AG10803 (cell line): ENCODE measurements around the gene SAMD4A.

ENCODE experiments used
- DNase-seq: peaks from one replicate; pipeline ENCODE4 v3.0.0; 2010; ENCODE audit warnings: low read depth
- H3K4me3 ChIP-seq: 2 replicates; pipeline ENCODE4 v1.5.1; 2011; ENCODE audit warnings: mild to moderate bottlenecking, low read length, control low read depth
- CTCF ChIP-seq: conservative IDR thresholded peaks from 2 replicates; pipeline ENCODE4 v1.5.1; 2011; ENCODE audit warnings: mild to moderate bottlenecking, low read length, control low read depth, inconsistent platforms

The SAMD4A gene

GRCh38 chr14:54840336-54840735 is 273.4 kb downstream of the SAMD4A start:
- TF ChIP-seq CTCF: no peak
- no peak for DNase-seq

GRCh38 chr14:54840798-54841197 is 273.9 kb downstream of the SAMD4A start:
- no peak overlapping the region for H3K4me3 ChIP-seq
- no peak for TF ChIP-seq CTCF
- no peak for DNase-seq

More at GRCh38 chr14:54840336-54840735, 273.4 kb downstream of the SAMD4A start:
- no peak overlapping the region for H3K4me3 ChIP-seq
